NCI-H345 treated with DMSO at 0.1 percent for 48 hours (cell line): ENCODE results near the gene CEP170B.

Source experiments
- DNase-seq: peaks from one replicate; lab custom pipeline; 2025; ENCODE audit not compliant: unreplicated experiment; lab: John Stamatoyannopoulos, UW

CEP170B gene

DNA sequence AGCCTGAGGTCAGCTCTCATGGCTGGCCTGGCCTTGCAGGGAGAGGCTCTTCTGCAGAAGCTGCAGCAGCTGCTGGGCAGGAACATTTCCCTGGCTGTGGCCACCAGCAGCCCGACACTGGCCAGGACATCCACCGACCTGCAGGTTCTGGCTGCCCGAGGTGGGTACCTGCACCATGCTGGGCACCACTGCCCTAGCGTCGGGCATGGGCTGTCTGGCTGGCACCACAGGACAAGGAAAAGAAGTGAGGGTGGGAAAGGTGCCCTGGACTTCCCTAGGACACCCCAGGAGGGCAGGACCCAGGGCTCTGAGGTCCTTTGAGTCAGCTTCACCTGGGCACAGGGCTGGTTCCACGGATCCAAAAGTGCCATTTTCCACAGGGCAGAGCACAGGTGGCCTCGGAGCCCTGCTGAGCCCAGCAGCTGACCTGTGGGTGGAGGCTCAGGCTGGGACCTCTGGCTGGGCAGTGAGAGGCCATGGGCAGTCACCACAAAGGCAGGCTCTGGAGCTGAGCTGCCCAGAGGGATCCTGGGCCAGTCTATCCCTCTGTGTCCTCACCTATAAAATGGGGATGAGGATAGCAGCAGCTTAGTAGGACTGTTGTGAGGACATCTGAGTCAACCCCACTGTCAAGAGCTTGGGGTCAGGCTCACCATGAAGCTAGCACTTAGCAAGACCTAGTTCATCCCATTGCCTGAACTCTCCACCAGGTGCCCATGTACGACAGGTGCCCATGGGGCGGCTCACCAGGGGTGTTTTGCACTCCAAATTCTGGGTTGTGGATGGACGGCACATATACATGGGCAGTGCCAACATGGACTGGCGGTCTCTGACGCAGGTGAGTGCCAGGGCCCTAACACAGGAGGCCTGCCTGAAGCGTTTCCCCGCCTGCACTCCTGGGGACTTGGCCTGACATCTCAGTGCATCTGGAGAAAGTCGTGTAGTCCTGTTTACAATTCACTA, 64.5 kb downstream of the CEP170B start:
- no peak for DNase-seq

DNA sequence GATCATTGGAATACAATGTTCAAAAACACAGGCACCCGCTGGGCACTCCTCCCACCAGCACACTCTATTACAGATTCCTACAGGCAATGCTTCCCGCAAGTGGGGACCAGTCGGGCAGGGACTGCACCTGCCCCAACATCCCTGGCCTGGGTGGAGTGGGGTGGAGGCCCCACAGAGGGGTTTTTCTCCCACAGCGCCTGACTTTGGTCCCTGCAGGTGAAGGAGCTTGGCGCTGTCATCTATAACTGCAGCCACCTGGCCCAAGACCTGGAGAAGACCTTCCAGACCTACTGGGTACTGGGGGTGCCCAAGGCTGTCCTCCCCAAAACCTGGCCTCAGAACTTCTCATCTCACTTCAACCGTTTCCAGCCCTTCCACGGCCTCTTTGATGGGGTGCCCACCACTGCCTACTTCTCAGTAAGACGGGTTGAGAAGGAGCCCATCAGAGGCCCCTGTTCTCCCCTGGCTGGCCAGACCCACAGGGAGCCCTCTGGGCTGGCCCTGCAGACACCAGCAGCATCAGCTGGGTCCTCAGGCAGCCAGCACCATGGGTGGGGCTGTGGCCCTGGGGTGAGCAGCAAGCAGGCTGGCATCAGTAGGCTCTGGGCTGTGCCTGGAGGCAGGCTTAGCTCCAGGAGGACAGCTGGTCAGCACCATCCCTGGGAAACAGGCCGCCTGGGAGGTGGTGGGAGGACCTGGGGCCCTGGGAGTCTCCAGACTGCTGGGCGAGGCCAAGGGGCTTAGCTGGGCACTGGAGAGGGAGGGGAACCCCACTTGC, 65.6 kb downstream of the CEP170B start:
- DNase-seq: no peak

DNA sequence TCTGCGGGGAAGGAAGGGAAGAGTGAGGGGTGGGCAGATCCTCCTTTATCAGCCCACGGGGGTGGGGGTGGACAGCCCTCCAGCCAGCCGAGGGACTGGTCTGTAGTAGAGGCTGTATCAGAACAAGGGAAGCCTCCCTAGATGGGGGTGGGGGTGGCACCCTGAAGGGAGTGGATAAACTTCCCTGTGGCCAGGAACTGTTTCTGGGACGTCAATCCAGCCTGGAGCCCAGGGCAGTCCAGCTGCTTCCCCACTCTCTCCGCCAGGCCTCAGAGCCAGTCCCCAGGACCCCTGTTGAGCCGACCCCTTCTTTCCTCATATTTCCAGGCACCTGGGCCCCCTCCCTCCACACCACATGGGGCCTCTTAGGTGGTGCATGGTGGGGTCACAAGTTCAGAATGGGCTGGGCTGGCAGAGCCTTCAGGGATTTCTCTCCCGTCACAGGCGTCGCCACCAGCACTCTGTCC, 66.3 kb downstream of the CEP170B start:
- no peak for DNase-seq

DNA sequence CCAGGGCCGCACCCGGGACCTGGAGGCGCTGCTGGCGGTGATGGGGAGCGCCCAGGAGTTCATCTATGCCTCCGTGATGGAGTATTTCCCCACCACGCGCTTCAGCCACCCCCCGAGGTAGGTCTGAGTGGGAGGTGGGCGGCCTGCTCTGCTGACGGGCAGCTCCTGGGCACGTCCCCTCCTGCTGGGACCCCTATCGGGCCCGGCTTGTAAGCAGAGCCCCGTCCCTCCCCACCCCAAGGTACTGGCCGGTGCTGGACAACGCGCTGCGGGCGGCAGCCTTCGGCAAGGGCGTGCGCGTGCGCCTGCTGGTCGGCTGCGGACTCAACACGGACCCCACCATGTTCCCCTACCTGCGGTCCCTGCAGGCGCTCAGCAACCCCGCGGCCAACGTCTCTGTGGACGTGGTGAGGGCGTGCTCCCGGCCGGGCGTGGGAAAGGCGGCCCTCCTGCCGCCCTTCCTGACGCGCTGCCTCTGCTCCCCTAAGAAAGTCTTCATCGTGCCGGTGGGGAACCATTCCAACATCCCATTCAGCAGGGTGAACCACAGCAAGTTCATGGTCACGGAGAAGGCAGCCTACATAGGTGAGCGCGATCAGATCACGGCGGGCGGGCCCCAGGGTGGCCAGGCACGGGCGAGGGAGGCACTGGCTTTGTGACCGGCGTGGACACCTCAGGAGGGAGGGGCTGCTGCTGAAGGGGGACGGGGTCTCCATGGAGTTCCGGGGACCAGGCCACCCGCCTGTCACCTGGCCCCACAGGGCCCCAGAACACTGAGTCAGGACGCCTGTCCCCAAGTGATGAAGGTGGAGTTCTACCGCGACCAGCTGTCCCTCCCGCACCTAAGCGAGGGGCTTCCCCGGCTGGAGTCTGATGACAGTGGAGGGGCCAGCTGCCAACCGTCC, 67.0 kb downstream of the CEP170B start:
- DNase-seq: no peak

DNA sequence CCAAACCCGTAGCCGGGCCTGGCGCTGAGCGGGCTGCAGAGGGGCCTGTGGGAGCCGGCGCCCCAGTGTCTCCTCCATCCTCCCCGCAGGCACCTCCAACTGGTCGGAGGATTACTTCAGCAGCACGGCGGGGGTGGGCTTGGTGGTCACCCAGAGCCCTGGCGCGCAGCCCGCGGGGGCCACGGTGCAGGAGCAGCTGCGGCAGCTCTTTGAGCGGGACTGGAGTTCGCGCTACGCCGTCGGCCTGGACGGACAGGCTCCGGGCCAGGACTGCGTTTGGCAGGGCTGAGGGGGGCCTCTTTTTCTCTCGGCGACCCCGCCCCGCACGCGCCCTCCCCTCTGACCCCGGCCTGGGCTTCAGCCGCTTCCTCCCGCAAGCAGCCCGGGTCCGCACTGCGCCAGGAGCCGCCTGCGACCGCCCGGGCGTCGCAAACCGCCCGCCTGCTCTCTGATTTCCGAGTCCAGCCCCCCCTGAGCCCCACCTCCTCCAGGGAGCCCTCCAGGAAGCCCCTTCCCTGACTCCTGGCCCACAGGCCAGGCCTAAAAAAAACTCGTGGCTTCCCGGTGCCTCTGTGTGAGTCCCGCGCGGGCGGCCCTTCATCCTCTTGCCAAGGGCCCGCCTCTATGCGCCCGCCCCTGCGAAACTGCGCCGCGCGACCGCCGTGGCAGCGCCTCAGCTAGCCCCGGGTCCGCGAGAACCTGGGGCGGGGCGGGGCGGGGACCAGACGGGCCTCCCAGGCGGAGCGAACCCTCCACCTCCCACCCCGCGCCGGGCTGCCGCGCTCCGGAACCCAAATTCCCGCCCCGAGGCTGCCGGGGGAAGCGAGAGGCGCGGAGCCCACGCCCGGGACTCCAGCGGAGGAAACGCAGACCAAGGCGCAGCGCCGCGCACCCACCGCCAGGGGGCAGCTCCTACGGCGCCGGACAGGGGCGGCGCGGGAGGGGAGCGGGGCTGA, 67.9 kb downstream of the CEP170B start:
- peak; percentile 26 for DNase-seq

DNA sequence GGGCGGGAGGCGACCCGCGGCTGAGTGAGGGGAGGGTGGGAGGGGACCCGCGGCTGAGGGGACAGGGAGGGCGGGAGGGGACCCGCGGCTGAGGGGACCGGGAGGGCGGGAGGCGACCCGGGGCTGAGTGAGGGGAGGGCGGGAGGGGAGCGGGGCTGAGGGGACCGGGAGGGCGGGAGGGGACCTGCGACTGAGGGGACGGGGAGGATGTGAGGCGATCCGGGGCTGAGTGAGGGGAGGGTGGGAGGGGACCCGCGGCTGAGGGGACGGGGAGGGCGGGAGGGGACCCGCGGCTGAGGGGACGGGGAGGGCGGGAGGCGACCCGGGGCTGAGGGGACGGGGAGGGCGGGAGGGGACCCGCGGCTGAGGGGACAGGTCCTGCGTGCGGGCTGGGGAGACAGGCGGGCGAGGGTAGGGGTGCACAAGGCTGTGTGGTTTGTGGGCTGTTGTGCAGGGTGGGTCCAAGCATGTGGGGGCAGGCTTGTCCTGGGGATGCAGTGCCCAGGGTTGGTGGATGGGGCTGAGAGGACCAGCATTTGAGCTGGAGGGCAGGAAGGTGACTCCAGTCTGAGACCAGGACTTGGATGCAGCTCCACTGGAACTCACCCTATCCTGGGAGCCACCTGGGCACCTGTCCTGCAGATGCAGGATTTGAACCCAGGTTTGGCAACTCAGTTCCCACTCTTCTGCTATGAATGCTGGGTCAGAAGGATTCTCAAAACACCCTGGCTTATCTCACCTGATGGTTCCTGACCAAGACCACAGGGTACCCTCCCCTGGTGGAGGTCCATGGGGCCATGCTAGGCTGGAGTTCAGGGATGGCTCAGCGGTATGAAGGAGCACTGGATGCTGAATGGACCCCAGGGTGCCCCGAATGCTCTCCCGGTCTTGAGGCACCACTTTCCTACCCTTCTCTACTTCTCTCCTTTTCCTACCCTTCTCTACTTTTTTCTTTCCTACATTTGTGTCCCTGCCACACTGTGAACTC, 69.0 kb downstream of the CEP170B start:
- DNase-seq: no peak

DNA sequence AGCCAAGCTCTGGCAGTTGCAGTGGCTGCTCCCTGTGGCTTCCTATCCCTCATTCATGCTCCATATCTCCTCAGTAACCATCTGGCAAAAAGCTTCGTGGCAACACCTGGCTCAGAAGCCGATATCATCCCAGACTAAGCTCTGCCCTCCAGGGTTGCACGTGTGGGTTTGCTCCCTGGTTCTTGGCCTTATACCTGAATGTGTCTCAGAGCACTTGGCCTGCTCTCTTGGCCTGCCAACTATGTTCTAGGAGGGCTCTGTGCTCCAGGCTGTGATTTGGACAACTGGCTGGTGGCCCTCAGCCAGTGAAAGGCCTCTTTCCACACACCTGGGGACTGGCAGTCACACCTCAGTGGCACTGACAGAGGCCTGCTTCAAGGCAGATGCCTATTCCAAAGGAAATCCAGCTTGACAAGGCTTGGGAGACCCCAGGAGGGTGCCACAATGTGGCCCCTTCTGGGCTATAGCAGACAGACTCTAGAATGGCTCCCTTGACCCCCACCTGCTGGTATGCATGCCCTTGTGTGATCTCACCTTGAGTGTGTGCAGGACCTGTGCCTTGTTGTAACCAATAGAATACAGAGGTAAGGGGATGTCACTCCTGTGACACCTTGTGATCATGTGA, 70.1 kb downstream of the CEP170B start:
- DNase-seq: no peak

DNA sequence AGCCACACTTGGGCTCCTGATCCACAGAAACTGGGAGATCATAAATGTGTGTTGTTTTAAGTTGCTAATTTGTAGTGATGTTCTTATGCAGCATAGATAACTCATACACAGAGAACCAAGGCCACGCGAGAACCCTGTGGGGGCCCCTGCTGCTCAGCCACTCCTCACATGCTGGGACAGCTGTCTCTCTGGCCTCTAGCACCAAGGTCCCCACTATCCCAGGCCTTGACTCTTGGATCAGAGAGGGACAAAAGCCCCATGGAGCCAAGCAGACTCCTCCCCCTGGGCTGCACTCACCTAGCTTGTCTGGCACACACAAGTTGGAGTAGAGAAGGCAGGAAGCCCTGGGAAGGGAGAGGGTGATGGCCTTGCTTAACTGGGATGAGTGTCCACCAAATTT, 70.9 kb downstream of the CEP170B start:
- DNase-seq: no peak

DNA sequence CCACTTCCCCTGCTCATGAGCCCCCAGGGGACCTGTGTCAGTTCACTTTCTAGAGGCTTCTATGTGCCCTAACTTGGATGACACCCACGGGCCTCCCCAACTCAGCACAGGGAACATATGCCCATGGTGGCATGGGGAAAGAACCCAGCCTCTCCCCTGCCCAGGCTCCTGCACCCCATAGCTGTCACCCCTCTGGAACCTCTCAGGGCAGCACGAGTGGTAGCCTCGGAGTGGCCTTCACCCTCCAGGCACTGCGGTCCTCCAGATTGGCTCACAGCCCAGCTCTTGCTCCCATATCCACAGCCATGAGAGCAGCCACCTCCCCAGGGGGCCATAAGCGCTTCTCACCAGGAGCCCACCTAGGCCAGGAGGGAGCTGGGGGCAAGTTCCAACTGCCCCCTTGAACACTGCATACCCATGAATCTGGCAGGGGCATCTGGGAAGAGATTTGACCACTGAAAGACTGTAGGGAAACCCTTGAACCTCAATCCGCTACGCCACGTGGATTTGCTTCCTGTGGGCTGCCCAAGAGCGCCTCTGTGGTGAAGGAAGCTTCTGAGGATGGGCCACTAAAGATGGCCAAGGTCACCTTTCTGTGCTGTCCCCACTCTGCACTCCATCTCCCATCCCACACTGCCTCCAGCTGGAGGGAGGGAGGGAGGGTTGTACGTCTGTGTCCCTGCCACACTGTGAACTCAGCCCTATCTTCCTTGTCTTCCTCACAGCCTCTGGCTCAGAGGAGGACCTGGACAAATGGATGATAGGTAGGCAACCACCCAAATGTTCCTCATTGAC, 71.5 kb downstream of the CEP170B start:
- DNase-seq: no peak

DNA sequence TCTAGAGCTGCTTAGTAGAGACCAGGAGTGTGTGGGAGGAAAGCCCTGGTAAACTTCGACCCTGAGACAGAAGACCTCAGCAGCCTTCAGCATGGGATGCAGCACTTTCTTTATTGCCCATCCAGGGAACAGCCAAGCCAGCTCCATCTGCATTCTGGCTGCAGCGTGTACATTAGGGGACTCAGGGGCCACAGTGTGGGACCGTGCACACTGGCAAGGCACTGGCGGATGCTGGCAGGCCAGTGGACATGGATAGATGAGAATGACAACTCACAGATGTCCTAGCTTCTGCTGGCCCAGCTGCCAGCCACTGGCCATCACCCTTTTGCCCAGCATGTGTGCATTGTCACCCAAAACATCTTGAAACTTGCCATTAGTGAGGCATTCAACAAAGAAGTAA, 72.1 kb downstream of the CEP170B start:
- DNase-seq: no peak

DNA sequence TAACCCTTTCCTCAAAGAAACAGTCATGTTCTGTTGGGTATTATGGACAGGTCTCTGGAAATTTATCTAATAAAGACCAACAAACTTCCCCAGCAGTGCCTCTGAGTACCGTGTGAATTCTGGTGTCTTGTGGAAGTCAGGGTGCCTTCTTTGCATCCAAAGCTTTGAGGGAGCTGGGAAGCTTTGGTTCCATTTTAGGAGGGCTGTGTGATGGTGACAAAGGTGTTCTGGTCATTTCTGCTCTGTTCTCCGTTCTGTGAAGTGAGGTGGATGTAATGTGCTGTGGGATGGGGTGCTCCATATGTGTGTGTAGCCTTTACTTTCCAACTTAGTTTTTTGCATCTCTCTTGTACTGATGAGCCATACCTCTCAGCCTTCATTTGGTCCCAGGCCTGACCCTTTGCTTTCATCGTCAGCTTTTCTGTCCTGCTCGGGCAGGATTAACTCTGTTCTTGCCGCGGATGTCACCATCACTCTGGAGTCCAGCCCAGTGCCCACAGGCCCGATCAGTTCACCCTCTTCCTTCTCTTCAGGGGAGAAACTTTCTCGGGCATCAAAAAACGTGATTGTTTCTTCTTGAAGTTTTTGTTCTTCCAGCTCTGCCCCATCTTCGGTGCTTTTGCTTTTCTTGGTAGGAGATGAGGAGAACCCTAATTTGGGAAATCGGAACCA, 72.8 kb downstream of the CEP170B start:
- DNase-seq: no peak

DNA sequence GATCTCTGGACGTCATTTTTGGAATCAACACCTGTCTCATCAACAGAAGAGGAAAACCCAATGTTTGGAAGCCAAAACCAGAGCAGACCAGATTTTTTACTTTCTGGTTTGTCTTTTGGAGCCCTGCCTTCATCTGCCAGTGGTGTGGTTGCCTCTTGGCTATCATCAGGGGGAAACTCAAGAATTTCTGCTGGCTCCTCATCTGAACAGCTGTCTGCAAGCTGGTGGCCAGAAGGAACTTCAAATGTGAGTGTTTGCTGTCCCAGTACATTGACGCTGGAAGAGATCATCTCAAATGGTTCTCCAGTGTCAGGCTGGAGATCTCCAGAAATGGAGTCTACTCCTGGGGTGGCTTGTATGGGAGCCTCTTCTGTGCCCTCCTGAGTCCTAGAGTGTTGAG, 73.4 kb downstream of the CEP170B start:
- DNase-seq: no peak

DNA sequence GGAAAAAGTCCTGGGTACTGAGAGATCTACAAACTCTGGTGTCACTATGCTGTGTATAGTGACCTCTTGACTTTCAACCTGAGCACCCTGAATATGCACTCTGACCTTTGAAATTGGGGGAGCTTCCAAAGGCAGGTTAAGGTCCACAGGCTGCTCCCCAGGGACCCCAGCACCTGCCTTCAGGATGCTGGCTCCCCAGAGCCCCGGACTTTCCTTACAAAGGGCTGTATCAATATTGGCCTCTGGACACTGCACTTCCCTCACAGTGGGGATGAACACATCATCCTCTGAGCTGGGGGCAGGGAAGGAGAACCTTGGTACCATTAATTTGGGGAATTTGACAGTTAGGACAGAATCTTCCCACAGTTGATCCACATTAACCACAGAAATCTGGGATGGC, 73.9 kb downstream of the CEP170B start:
- no peak for DNase-seq

DNA sequence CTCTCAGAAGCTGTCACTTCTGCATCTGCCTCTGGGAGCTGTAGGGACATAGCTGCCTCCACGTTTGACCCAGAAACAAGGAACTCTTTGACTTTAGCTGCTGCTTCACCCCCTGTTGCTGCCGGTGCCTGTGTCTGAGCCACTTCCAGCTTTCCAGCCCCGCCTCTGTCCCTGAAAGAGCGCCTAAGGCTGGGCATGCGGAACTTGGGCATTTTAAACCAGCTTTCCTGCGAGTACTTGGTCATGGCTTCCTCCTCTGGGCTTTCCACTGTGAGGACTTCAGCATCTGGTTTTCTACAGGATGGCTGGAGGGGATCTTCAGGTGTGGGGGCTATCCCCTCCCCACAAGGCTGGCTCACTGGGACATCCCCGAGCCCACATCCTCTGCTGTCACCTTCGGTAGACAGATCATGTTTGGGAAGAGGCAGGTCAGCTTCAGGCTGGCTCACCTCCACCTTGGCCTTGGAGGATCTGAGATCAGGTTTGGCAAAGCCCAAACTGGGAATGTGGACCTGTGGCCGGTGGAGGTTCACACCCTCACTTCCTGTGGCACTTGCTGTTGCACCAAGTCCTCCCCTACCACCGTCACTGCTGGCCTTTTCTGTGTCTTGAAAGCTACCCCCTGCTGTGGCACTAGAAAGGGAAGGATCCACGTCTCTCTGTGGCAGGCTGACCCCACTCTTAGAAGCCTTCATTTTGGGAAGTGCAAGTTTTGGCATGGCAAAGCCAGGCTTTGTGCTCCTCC, 74.8 kb downstream of the CEP170B start:
- no peak for DNase-seq

DNA sequence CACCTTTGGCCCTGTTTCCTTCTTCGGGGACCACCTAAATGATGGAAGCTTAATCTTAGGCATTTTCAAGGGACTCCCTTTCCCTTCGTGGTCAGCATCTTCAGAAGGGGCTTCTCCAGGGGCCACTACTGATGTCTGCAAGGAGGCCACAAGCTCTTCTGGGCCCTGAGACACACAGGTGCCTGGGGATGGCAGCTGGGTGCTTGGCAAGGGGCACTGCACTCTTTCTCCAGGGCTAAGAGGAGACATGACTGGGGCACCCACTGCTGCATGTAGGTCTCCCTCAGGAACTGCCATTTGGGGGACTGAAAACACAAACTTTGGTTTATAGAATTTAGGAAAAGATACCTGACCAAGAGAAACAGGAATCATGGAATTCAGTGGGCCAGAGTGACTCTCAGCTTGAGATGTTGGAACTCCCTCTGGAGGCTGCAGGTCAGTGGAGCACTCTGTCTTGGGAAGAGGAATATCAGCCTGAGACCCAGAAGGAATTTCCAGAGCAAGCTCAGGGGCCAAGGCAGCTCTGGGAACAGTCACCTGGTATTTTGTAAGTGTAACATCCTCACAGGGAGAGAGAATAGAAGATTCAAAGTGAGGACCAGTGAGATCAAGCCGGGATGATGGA, 75.6 kb downstream of the CEP170B start:
- DNase-seq: no peak
